HepG2 (cell line): ENCODE results near the gene IGFBP6. TPM values are rescaled to one million over a fixed set of nuclear protein-coding genes. Genes with fewer than 3 reads are reported as not detected.

Experiments used
- ASH2L ChIP-seq: fragments of 300-600, 200-600 bp; sonication (generic); IDR thresholded peaks from 2 replicates; pipeline ENCODE4 v1.7.0; 2017; ENCODE audit warnings: low read depth, mild to moderate bottlenecking, moderate library complexity, mixed read lengths, low read length; ENCODE audit not compliant: insufficient read length
- DR1 ChIP-seq: sonication (generic); formaldehyde crosslinking; IDR thresholded peaks from 2 replicates; pipeline ENCODE4 v1.8.0; 2021; ENCODE audit warnings: mild to moderate bottlenecking, missing genetic modification reagents, inconsistent platforms
- HOXD1 ChIP-seq: sonication (generic); formaldehyde crosslinking; IDR thresholded peaks from 2 replicates; pipeline ENCODE4 v1.5.0; 2020; ENCODE audit warnings: missing genetic modification reagents
- KAT8 ChIP-seq: IDR thresholded peaks from 2 replicates; pipeline ENCODE4 v1.6.1; 2016; ENCODE audit warnings: missing genetic modification reagents, missing compliant biosample characterization
- MTF1 ChIP-seq: sonication (generic); formaldehyde crosslinking; IDR thresholded peaks from 2 replicates; pipeline ENCODE4 v1.5.0; 2020; ENCODE audit warnings: missing genetic modification reagents
- NFYB ChIP-seq: sonication (generic); formaldehyde crosslinking; IDR thresholded peaks from 2 replicates; pipeline ENCODE4 v1.4.0; 2020; ENCODE audit warnings: missing genetic modification reagents
- PCBP1 ChIP-seq: fragments of 200-400 bp; formaldehyde crosslinking; IDR thresholded peaks from 2 replicates; pipeline ENCODE4 v1.6.1; 2017; ENCODE audit warnings: mild to moderate bottlenecking, low read depth, low read length, borderline replicate concordance
- SOX6 ChIP-seq, 2 experiments: fragments of 450-650 bp in 1 of 2; sonication (generic) in 1 of 2; formaldehyde crosslinking in 1 of 2; IDR thresholded peaks; 2 replicates each; pipeline versions ENCODE4 v1.4.0 to v1.6.1; 2017 to 2020; ENCODE audit warnings: antibody characterized with exemption in 1 of 2, mild to moderate bottlenecking in 1 of 2, missing genetic modification reagents in 1 of 2
- ZNF232 ChIP-seq: sonication (generic); formaldehyde crosslinking; IDR thresholded peaks from 2 replicates; pipeline ENCODE4 v1.4.0; 2020; ENCODE audit warnings: missing genetic modification reagents, borderline replicate concordance
- ZNF296 ChIP-seq: sonication (generic); formaldehyde crosslinking; conservative IDR thresholded peaks from 2 replicates; pipeline ENCODE4 v1.5.0; 2020; ENCODE audit warnings: mild to moderate bottlenecking, missing genetic modification reagents
- ZNF317 ChIP-seq: sonication (generic); formaldehyde crosslinking; IDR thresholded peaks from 2 replicates; pipeline ENCODE4 v1.5.0; 2020; ENCODE audit warnings: mild to moderate bottlenecking, missing genetic modification reagents
- ZNF558 ChIP-seq: sonication (generic); formaldehyde crosslinking; IDR thresholded peaks from 2 replicates; pipeline ENCODE4 v1.9.0; 2022; ENCODE audit warnings: mild to moderate bottlenecking, missing genetic modification reagents, borderline replicate concordance
- ZNF644 ChIP-seq: IDR thresholded peaks from 2 replicates; pipeline ENCODE4 v1.6.1; 2016; ENCODE audit warnings: low read depth
- ZNF883 ChIP-seq: sonication (generic); formaldehyde crosslinking; IDR thresholded peaks from 2 replicates; pipeline ENCODE4 v1.5.1; 2020; ENCODE audit warnings: mild to moderate bottlenecking, missing genetic modification reagents; ENCODE audit errors: not compliant biosample characterization
- ZSCAN12 ChIP-seq: sonication (generic); formaldehyde crosslinking; IDR thresholded peaks from 2 replicates; pipeline ENCODE4 v1.9.0; 2021; ENCODE audit warnings: mild to moderate bottlenecking, missing genetic modification reagents
- ZSCAN30 ChIP-seq: sonication (generic); formaldehyde crosslinking; IDR thresholded peaks from 2 replicates; pipeline ENCODE4 v1.5.0; 2020; ENCODE audit warnings: mild to moderate bottlenecking, missing genetic modification reagents
- polyA plus RNA-seq, 8 experiments: library from polyadenylated mRNA; depleted of rRNA in 3 of 8; stranded (reverse) in 7 of 8; unstranded in 1 of 8; fragments of >200 nt; fragmentation: Illumina TruSeq in 4 of 8; extraction: Trizol in 4 of 8; gene quantifications; 2 replicates each; pipeline versions ENCODE4 v1.2.1 to v1.2.3, GENCODE V29; 2011 to 2016; ENCODE audit warnings: low read depth in 4 of 8, missing spikeins in 1 of 8, mixed read lengths in 1 of 8; ENCODE audit not compliant: insufficient read depth in 1 of 8
- total RNA-seq, 5 experiments: library from RNA; depleted of rRNA; stranded (reverse); fragments of >200 nt; fragmentation: Illumina TruSeq; extraction: Trizol; gene quantifications; 2 replicates each; pipeline ENCODE4 v1.2.3, GENCODE V29; 2016; ENCODE audit warnings: low read depth in 1 of 5
- TF ChIP-seq, protein P1 (sequence below): sonication (generic); formaldehyde crosslinking; IDR thresholded peaks from 2 replicates; pipeline ENCODE4 v1.4.0; 2020; ENCODE audit warnings: mild to moderate bottlenecking, missing genetic modification reagents, borderline replicate concordance
- TF ChIP-seq, protein P2 (sequence below): sonication (generic); IDR thresholded peaks from 2 replicates; pipeline ENCODE4 v1.6.1; 2016; ENCODE audit warnings: low read depth, borderline replicate concordance
- TF ChIP-seq, protein P3 (sequence below): sonication (generic); formaldehyde crosslinking; IDR thresholded peaks from 2 replicates; pipeline ENCODE4 v1.8.1; 2023; ENCODE audit warnings: mild to moderate bottlenecking, missing genetic modification reagents
- TF ChIP-seq, protein P4 (sequence below): sonication (generic); formaldehyde crosslinking; IDR thresholded peaks from 2 replicates; pipeline ENCODE4 v1.5.0; 2020; ENCODE audit warnings: mild to moderate bottlenecking, missing genetic modification reagents

IGFBP6 gene
- total and polyA plus RNA-seq, 2 of the 13 experiments (the other 11 are each of a cell fraction or from before 2014, with no cell fraction given): 3.9 to 25.2 TPM

DNA sequence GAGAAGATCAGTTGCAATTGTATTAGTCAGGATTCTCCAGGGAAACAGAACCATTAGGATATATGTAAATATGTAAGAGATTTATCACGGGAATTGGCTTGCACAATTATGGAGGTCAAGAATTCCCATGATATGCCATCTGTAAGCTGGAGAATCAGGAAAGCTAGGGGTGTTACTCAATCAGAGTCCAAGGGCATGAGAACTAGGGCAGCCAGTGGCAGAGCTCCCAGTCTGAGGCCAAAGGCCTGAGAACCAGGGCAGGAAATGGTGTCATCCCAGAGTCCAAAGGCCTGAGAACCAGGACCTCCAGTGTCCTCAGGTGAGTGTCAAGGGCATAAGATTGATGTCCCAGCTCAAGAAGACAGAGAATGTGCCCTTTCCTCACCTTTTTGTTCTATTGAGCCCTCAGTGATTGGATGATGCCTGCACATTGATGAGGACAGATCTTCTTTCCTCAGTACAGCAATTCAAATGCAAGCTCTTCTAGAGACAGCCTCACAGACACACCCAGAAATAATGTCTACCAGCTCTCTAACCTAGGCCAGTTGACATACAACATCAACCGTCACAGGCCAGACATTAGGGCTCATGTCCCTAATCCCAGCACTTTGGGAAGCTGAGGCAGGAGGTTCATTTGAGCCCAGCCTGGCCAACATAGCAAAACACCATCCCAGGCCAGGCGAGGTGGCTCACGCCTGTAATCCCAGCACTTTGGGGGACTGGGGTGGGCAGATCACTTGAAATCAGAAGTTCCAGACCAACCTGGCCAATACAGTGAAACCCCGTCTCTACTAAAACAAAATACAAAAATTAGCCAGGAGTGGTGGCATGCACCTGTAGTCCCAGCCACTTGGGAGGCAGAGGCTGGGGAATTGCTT is 48.2 kb downstream of the IGFBP6 start (continued):
- TF ChIP-seq, protein P1, sequence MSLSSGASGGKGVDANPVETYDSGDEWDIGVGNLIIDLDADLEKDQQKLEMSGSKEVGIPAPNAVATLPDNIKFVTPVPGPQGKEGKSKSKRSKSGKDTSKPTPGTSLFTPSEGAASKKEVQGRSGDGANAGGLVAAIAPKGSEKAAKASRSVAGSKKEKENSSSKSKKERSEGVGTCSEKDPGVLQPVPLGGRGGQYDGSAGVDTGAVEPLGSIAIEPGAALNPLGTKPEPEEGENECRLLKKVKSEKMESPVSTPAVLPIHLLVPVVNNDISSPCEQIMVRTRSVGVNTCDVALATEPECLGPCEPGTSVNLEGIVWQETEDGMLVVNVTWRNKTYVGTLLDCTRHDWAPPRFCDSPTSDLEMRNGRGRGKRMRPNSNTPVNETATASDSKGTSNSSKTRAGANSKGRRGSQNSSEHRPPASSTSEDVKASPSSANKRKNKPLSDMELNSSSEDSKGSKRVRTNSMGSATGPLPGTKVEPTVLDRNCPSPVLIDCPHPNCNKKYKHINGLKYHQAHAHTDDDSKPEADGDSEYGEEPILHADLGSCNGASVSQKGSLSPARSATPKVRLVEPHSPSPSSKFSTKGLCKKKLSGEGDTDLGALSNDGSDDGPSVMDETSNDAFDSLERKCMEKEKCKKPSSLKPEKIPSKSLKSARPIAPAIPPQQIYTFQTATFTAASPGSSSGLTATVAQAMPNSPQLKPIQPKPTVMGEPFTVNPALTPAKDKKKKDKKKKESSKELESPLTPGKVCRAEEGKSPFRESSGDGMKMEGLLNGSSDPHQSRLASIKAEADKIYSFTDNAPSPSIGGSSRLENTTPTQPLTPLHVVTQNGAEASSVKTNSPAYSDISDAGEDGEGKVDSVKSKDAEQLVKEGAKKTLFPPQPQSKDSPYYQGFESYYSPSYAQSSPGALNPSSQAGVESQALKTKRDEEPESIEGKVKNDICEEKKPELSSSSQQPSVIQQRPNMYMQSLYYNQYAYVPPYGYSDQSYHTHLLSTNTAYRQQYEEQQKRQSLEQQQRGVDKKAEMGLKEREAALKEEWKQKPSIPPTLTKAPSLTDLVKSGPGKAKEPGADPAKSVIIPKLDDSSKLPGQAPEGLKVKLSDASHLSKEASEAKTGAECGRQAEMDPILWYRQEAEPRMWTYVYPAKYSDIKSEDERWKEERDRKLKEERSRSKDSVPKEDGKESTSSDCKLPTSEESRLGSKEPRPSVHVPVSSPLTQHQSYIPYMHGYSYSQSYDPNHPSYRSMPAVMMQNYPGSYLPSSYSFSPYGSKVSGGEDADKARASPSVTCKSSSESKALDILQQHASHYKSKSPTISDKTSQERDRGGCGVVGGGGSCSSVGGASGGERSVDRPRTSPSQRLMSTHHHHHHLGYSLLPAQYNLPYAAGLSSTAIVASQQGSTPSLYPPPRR (CRISPR knock-in tag): peak; percentile 61; the same call in 1 of the 2 replicates
- TF ChIP-seq, protein P2, sequence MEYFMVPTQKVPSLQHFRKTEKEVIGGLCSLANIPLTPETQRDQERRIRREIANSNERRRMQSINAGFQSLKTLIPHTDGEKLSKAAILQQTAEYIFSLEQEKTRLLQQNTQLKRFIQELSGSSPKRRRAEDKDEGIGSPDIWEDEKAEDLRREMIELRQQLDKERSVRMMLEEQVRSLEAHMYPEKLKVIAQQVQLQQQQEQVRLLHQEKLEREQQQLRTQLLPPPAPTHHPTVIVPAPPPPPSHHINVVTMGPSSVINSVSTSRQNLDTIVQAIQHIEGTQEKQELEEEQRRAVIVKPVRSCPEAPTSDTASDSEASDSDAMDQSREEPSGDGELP: no peak
- TF ChIP-seq ZSCAN30 (CRISPR knock-in tag) (no peak), NFYB (CRISPR knock-in tag) (peak; percentile 55), ZNF296 (no peak), ZSCAN12 (no peak), DR1 (no peak), KAT8 (CRISPR knock-in tag) (no peak), MTF1 (CRISPR knock-in tag) (no peak), ZNF883 (no peak), ASH2L (no peak), ZNF558 (CRISPR knock-in tag) (no peak), SOX6 (IDR thresholded peaks at IDR 0.05) (no peak), SOX6 (CRISPR knock-in tag; IDR thresholded peaks at IDR 0.05) (peak; percentile 74), ZNF317 (CRISPR knock-in tag) (0 out of 2 replicates have a peak, but pooled peaks have one; percentile 56), ZNF232 (CRISPR knock-in tag) (no peak), HOXD1 (no peak), ZNF644 (CRISPR knock-in tag) (0 out of 2 replicates have a peak, but pooled peaks have one; percentile 39), PCBP1 (no peak)
- TF ChIP-seq, protein P3, sequence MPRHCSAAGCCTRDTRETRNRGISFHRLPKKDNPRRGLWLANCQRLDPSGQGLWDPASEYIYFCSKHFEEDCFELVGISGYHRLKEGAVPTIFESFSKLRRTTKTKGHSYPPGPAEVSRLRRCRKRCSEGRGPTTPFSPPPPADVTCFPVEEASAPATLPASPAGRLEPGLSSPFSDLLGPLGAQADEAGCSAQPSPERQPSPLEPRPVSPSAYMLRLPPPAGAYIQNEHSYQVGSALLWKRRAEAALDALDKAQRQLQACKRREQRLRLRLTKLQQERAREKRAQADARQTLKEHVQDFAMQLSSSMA (CRISPR knock-in tag): no peak
- TF ChIP-seq, protein P4, sequence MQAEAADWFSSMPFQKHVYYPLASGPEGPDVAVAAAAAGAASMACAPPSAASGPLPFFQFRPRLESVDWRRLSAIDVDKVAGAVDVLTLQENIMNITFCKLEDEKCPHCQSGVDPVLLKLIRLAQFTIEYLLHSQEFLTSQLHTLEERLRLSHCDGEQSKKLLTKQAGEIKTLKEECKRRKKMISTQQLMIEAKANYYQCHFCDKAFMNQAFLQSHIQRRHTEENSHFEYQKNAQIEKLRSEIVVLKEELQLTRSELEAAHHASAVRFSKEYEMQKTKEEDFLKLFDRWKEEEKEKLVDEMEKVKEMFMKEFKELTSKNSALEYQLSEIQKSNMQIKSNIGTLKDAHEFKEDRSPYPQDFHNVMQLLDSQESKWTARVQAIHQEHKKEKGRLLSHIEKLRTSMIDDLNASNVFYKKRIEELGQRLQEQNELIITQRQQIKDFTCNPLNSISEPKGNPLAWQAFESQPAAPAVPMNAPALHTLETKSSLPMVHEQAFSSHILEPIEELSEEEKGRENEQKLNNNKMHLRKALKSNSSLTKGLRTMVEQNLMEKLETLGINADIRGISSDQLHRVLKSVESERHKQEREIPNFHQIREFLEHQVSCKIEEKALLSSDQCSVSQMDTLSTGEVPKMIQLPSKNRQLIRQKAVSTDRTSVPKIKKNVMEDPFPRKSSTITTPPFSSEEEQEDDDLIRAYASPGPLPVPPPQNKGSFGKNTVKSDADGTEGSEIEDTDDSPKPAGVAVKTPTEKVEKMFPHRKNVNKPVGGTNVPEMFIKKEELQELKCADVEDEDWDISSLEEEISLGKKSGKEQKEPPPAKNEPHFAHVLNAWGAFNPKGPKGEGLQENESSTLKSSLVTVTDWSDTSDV (CRISPR knock-in tag): no peak
